Measurements from ENCODE around the gene MUC16. TPM values are rescaled to one million over a fixed set of nuclear protein-coding genes. Genes with fewer than 3 reads are reported as not detected.

MUC16 gene
- total and polyA plus RNA-seq, 4 donors = 1.1 to 8.0 (median 2.5) TPM

DNA sequence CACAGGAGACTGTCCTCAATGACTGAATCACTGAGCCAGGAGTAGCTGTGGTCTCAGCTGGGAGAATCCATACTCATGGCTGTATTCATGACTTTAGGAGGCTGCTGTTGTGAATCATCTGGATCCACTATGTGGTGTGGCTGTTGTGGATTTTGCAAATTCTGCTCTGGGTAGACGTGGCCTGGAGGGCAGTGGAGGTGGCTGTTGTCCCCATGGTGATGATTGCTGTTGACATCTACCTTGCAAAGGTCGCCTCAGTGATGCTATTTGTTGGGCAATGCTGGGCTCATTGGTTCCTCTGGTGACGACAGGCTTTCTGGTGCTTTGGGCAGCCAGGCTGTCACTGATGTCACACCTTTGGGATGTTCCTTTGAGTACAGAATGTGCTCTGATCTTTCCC lies 23.9 kb downstream of the MUC16 start:
- peaks cover 0 to 1% (median 0%) of the 10 kb centered on the region in 4 donors for H3K9me3 ChIP-seq (ENCODE audit: control insufficient read depth in 4 of 4, insufficient read depth in 3 of 4, low read length in 3 of 4)
- TF ChIP-seq, protein P1, sequence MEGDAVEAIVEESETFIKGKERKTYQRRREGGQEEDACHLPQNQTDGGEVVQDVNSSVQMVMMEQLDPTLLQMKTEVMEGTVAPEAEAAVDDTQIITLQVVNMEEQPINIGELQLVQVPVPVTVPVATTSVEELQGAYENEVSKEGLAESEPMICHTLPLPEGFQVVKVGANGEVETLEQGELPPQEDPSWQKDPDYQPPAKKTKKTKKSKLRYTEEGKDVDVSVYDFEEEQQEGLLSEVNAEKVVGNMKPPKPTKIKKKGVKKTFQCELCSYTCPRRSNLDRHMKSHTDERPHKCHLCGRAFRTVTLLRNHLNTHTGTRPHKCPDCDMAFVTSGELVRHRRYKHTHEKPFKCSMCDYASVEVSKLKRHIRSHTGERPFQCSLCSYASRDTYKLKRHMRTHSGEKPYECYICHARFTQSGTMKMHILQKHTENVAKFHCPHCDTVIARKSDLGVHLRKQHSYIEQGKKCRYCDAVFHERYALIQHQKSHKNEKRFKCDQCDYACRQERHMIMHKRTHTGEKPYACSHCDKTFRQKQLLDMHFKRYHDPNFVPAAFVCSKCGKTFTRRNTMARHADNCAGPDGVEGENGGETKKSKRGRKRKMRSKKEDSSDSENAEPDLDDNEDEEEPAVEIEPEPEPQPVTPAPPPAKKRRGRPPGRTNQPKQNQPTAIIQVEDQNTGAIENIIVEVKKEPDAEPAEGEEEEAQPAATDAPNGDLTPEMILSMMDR (IDR thresholded peaks at IDR 0.05; ENCODE audit: control extremely low read depth, extremely low read depth) = no peak
- no peaks in the 10 kb centered on the region for H3K36me3 ChIP-seq (ENCODE audit: control insufficient read depth in 4 of 4, insufficient read depth in 4 of 4, low read length in 4 of 4)
- no peak overlapping the region for H3K9ac ChIP-seq (ENCODE audit: insufficient read depth in 1 of 2, low read length in 2 of 2)
- DNase-seq (no peak), ATAC-seq (ENCODE audit: insufficient read depth, low FRiP score) (no peak)
- no peaks in the 10 kb centered on the region for H3K4me1 ChIP-seq (ENCODE audit: control insufficient read depth in 5 of 5, insufficient read depth in 5 of 5, low read length in 5 of 5)
- no peak overlapping the region for H3K27ac ChIP-seq (ENCODE audit: low read depth in 1 of 2, low read length in 1 of 2)
- no peak overlapping the region for H3K4me3 ChIP-seq
- WGBS, 2 donors = 56 to 59% methylated on average over 3 of the region's 3 CpGs
- no peaks in the 10 kb centered on the region for H3K27me3 ChIP-seq (ENCODE audit: control insufficient read depth in 3 of 3, insufficient read depth in 3 of 3, low read length in 2 of 3)

DNA sequence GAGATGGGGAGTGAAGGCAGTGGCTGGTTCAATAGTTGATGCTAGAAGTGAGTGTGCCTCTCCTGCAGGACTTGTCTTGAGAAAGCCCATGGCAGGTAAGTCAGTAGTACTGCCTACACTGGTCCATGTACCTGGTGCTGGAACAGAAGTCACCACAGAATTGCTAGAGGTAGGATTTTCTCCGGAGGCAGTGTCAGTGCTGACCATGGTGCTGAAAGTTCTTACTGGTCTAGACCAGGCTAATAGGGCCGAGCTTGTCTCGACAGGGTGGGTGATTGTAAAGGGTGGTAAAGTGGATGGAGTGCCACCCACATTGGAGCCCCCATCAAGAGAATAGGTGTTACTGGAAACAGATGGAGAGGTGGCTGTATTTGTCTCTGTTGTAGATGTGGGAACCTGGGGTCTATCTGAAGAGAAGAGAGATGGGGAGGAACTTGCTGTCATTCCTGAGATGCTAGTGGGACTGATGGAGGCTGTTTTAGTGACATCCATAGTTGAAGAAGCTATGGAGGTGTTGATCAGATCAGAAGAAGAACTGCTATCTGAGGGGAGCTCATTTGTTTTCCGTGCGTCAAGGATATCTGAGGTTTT lies 36.6 kb downstream of the MUC16 start:
- peak in 2 of 3 donors; percentile 4 to 34 for DNase-seq
- H3K9ac ChIP-seq (ENCODE audit: insufficient read depth in 1 of 2, low read length in 2 of 2) = no peak overlapping the region
- ATAC-seq (ENCODE audit: insufficient read depth, low FRiP score) = no peak
- WGBS, 2 donors = 56 to 65% methylated on average over 5 of the region's 5 CpGs
- no peak overlapping the region for H3K4me3 ChIP-seq
- TF ChIP-seq, protein P1 (IDR thresholded peaks at IDR 0.05; ENCODE audit: control extremely low read depth, extremely low read depth) = no peak
- H3K36me3 ChIP-seq (ENCODE audit: control insufficient read depth in 4 of 4, insufficient read depth in 4 of 4, low read length in 4 of 4) = no peaks in the 10 kb centered on the region
- peaks cover 0 to 25% (median 8%) of the 10 kb centered on the region in 4 donors for H3K9me3 ChIP-seq (ENCODE audit: control insufficient read depth in 4 of 4, insufficient read depth in 3 of 4, low read length in 3 of 4)
- no peaks in the 10 kb centered on the region for H3K27me3 ChIP-seq (ENCODE audit: control insufficient read depth in 3 of 3, insufficient read depth in 3 of 3, low read length in 2 of 3)
- no peak overlapping the region for H3K27ac ChIP-seq (ENCODE audit: low read depth in 1 of 2, low read length in 1 of 2)
- H3K4me1 ChIP-seq (ENCODE audit: control insufficient read depth in 5 of 5, insufficient read depth in 5 of 5, low read length in 5 of 5) = no peaks in the 10 kb centered on the region

- Histone ChIP-seq H3K9me3 (ENCODE audit: control insufficient read depth in 4 of 4, insufficient read depth in 3 of 4, low read length in 3 of 4) (peaks cover 0 to 15% (median 6%) of the 10 kb centered on the region in 4 donors), H3K4me3 (no peak overlapping the region), H3K36me3 (ENCODE audit: control insufficient read depth in 4 of 4, insufficient read depth in 4 of 4, low read length in 4 of 4) (no peaks in the 10 kb centered on the region), H3K9ac (ENCODE audit: insufficient read depth in 1 of 2, low read length in 2 of 2) (no peak overlapping the region), H3K27ac (ENCODE audit: low read depth in 1 of 2, low read length in 1 of 2) (no peak overlapping the region), H3K4me1 (ENCODE audit: control insufficient read depth in 5 of 5, insufficient read depth in 5 of 5, low read length in 5 of 5) (no peaks in the 10 kb centered on the region), H3K27me3 (ENCODE audit: control insufficient read depth in 3 of 3, insufficient read depth in 3 of 3, low read length in 2 of 3) (peaks cover 0 to 4% (median 0%) of the 10 kb centered on the region in 3 donors)
- TF ChIP-seq, protein P1 (IDR thresholded peaks at IDR 0.05; ENCODE audit: control extremely low read depth, extremely low read depth) = no peak
- WGBS, 2 donors = 63 to 74% methylated on average over 4 of the region's 4 CpGs
- DNase-seq (no peak), ATAC-seq (ENCODE audit: insufficient read depth, low FRiP score) (no peak)
Measured at GRCh38 chr19:8965887-8966286, 44.3 kb downstream of the MUC16 start.

Other genes starting within 250 kb of the MUC16 start
- gene ZNF558, start 178.1 kb downstream of the MUC16 start, total RNA-seq = 10 to 100 TPM; 21.9 to 32.7 TPM
- gene ZNF558, start 178.1 kb downstream of the MUC16 start, polyA plus RNA-seq = 10 to 100 TPM; 11.3 to 14.4 TPM
- not detected for gene MBD3L1, start 178.0 kb downstream of the MUC16 start, total RNA-seq
- gene MBD3L1, start 178.0 kb downstream of the MUC16 start, polyA plus RNA-seq = not detected
- gene OR1M1, start 76.7 kb upstream of the MUC16 start, total RNA-seq = not detected
- gene OR1M1, start 76.7 kb upstream of the MUC16 start, polyA plus RNA-seq = under 1 TPM; 0.02 to 0.04 TPM
- not detected for gene OR7G2, start 97.1 kb upstream of the MUC16 start, total RNA-seq
- gene OR7G2, start 97.1 kb upstream of the MUC16 start, polyA plus RNA-seq = not detected
- not detected for gene OR7G1, start 105.4 kb upstream of the MUC16 start, total RNA-seq
- not detected for gene OR7G1, start 105.4 kb upstream of the MUC16 start, polyA plus RNA-seq
- not detected for gene OR7G3, start 116.5 kb upstream of the MUC16 start, total RNA-seq
- gene OR7G3, start 116.5 kb upstream of the MUC16 start, polyA plus RNA-seq = not detected
- 10 to 100 TPM; 25.7 to 32.0 TPM for gene ZNF317, start 130.0 kb upstream of the MUC16 start, total RNA-seq
- gene ZNF317, start 130.0 kb upstream of the MUC16 start, polyA plus RNA-seq = 10 to 100 TPM; 14.7 to 35.2 TPM
- gene OR7D2, start 168.6 kb upstream of the MUC16 start, total RNA-seq = not detected
- under 1 TPM in 1 of 2 donors, not detected in 1; 0.01 TPM for gene OR7D2, start 168.6 kb upstream of the MUC16 start, polyA plus RNA-seq
- not detected for gene OR7D4, start 209.2 kb upstream of the MUC16 start, total RNA-seq
- not detected for gene OR7D4, start 209.2 kb upstream of the MUC16 start, polyA plus RNA-seq
- gene OR7E24, start 240.5 kb upstream of the MUC16 start, total RNA-seq = not detected
- not detected for gene OR7E24, start 240.5 kb upstream of the MUC16 start, polyA plus RNA-seq